Vagina (tissue), 2 donors: ENCODE measurements around the gene KNG1.

Source experiments
- CTCF ChIP-seq, 3 experiments: fragments of 450-650 bp in 2 of 3; fragments of 200-600 bp in 1 of 3; sonication (generic) in 1 of 3; IDR thresholded peaks; one replicate each; pipeline ENCODE4 v1.5.1; 2017 to 2019; ENCODE audit warnings: antibody characterized with exemption in 3 of 3, mild to moderate bottlenecking in 2 of 3, moderate library complexity in 2 of 3
- POLR2A ChIP-seq, 2 donors: fragments of 450-650 bp; IDR thresholded peaks; one replicate each; pipeline ENCODE4 v1.6.1; 2017; ENCODE audit warnings: antibody characterized with exemption in 2 of 2, mild to moderate bottlenecking in 2 of 2, moderate library complexity in 2 of 2

GRCh38 chr3:186724911-186725310, 7.8 kb downstream of the KNG1 start:
- TF ChIP-seq CTCF (IDR thresholded peaks at IDR 0.05) (no peak), POLR2A (IDR thresholded peaks at IDR 0.05) (no peak)
